ENCODE data around the gene C16orf96.

Gene C16orf96

DNA sequence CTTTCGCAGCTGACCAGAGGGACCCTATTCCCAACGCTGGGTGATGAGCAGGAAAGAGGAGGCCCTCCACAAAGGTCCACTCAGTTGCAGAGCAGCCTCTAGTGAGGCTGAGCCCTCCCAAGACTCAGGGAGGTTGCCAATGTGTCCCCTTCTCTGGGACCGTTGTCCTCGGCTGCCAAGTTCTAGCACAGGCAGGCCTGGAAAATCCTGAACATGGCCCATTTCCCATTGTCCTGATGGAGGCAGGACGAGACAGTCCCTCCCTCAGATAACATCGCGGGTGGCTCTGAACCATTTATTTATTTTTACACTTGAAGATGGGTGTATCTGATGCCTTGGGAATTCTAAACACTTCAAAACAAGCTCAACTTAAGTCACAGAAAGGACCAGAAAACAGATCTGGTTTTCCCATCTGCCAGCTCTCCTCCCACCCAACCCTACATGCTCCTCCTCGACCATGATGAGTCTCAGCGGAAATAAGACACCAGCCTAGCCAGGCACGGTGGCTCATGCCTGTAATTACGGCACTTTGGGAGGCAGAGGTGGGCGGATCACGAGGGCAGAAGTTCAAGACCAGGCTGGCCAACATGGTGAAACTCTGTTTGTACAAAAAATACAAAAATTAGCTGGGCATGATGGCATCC lies 30.4 kb upstream of the C16orf96 start:
- no peak for FAIRE-seq

DNA sequence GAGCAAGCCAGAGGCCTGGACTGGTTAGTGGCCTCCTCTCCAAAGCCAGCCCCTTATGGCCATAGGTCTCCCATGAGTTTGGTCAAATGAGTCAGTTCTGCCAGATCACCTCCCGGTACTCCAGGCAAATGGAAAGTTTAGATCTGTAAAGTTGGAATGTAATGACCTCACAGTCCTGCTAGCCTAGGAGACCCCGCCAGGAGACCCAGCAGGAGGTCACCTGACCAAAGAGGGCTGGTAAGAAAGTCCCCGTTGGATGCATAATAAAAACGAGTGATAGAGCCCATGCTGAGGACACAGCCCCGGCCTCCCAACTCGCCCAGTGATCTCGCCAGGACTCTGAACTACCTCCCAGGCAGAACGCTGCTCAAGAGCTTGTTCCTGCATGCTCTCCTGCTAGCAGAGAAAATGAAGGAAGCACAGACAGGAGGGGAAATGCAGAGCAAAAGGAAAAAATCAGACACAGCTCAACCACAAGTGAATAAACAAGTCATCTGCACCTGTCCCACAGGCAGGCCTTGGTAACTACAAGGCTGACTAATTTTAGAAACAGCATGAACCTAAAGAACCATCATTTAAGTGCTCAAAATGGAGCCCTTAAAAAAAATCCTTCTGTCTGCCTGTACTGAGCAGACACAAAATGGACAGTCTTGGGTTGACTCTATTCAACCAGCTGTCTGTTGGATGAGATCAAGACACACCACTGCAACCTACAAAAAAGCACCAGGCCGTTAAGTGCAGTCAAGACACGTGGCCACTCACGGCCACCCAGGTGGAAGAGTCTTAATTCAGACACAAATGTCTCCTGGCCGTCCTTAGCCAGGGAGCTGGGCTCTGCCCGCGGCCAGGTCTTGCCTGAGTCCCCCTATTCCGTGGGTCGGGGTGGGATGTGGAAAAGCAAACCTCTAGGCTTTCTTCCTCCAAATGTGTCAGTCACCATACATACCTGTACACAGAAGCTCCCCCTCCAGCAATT lies 26.8 kb upstream of the C16orf96 start:
- FAIRE-seq = no peak

DNA sequence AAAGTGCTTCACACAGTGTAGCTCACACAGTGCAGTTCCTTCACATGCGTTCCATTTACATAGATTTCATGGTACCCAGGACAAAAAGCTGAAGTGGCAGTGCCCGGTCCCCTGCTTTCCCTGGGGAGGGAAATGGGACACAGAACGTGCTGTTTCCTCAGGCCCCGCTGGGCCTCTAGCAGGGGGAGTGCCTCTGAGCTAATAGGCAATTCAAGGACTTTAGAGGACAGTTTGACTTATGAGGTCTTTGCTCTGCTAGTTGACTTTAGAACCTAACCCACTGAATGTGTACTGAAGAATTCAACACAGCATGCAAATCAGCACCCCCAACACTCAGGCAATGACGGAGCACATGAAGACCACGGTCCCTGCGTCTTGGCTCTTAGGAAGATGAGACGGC lies 24.3 kb upstream of the C16orf96 start:
- FAIRE-seq = no peak

DNA sequence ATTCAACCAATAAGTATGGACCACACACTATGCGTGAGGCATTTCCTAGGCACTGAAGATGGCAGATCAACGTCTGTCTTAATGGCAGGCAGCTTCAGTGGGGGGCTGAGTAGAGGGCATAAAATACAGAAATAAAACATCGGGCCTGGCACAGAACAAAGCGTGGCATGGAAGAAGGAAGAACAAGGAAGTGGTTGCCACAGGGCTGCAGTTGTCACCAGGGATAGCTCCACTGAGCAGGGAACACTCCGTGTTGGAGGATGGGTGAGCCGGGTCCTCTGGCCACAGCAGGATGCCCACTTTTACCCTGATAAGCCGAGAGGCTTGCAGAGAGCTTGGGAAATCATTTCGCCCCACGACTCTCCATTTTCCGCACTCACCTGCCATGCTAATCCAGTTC lies 23.9 kb upstream of the C16orf96 start:
- FAIRE-seq = no peak

DNA sequence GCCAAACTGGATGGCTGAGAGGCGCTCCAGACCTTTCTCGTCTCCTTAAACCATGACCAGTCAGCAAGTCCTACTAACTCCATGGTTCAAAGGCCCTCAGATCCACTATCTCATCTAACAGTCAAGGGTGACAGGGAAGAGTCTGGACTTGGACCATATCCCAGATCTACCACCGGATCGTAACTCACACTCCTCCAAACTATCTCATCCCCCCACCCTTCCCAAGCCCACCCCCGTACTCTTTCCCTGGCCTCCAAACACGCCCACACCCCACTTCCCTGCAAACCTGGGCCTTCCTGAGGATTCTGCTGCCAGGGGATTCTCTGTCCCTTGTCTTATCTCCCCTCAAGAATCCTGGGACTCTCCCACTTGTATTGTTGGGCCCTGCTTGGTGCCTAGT lies 22.6 kb upstream of the C16orf96 start:
- FAIRE-seq = no peak

DNA sequence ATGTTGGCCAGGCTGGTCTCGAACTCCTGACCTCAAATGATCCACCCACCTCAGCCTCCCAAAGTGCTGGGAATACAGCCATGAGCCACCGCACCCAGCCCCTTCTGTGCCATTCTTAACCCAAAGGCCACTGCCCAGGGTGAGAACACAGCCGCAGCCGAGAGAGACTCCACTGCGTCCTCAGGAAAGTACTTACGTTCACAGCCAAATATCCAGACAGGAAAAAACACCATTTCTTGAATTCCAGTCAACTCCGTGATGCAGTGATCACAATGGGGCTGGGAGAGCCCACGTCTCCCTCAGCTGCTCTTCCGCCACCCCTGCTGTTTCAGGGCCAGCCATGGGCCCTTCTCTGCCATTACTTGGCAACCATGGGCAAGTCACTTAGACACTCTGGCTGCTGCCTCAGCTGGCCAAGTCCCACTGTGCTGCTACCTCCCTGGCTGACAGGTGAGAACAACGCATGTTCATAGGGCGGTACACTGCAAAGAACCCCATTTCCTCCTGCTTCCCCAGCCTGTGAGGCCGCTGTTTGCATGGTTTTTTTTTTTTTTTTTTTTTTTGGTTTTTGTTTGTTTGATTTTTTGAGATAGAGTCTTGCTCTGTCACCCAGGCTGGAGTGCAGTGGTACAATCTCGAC lies 21.9 kb upstream of the C16orf96 start:
- no peak for FAIRE-seq

DNA sequence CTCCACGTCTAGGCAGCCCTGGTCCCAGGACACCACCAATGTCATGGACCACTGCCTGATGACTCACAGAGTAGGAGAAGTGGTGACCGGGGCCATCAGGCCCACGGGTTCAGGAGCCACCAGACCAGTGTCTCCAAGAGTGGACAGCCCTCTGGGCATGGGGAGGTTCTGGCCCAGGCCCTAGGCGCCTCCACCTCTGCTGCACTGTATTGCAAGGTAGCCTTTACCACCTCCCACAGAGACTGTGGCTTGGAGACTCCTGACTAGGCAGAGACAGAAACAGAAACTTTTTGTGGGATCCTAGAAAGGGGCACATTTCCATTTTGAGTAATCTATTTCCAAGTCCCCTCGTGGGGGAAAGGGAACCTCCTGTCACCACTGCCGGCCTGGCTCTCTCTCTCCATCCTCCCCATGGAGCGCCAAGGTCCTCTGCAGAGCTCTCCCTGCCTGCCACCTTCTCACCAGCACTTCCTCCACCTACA lies 20.5 kb upstream of the C16orf96 start:
- no peak for FAIRE-seq

DNA sequence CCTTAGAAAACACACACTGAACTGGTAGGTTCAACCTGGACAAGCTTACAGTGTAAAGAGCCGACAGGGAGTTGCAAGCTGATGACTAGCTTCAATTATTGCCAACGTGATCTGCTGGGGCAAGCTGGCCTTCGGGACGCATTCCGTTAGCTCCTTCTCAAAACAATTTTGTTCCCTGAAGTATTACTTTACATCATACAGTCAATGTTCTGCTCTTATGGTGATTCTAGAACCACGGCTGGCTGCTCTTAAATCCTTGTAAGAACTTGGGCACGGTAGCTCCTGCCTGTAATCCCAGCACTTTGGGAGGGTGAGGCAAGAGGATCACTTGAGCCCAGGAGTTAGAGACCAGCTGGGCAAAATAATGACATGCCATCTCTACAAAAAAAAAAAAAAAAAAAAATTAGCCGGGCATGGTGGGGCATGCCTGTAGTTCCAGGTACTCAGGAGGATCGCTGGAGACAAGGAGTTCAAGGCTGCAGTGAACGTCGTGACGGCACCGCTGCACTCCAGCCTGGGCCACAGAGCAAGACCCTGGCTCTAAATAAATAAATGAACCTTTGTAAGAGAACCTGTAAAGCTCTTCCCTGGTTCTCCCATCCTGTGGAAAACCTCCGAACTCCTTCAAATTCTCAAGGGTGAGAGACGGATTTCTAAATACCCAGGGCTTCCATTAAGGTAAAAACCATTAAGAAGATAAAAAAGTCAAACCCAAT lies 19.6 kb upstream of the C16orf96 start:
- FAIRE-seq = no peak

DNA sequence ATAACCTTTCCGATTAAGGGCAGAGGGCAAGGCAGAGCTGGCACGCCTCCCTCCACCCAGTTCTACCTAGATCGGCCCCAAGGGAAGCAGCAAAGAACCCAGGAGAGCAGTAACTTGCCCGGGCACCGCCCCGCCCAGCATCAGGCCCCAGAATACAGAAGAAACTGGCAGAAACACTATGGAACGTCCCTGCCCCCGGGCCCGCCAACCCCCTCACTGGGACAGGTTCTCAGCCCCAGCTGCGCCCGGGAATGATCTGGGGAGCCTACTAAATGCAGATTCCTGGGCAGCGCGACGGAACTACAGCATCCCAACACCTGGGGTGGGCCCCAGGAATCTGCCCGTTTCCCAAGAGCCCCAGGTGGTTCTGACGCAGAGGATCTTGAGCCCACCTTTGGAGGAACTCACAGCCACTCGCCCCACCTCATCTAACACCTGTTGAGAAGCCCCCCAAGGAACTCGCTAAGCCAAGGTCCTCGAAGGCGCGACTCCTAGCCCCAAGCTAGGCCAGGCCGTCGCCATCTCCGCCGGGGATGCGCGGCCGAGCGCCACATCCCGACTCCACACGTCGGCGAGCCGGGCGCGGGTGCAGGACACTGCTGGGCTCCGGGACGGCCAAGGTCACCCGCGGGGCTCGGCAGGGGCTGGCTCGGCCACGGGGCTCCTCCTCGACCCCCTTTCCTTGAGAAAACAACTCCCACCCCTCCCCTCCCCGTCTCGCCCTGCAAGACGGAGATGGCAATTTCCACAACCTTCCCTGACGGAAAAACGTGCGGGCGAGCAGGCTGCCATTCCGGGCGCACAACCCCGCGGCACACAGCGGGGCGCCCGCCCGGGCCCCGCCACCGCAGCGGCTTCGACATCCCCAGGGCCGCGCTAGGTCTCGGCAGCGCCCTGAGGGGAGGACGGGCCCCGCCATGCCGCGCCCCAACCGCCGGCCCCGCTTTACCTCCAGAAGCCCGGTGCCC lies 18.5 kb upstream of the C16orf96 start:
- no peak for FAIRE-seq

DNA sequence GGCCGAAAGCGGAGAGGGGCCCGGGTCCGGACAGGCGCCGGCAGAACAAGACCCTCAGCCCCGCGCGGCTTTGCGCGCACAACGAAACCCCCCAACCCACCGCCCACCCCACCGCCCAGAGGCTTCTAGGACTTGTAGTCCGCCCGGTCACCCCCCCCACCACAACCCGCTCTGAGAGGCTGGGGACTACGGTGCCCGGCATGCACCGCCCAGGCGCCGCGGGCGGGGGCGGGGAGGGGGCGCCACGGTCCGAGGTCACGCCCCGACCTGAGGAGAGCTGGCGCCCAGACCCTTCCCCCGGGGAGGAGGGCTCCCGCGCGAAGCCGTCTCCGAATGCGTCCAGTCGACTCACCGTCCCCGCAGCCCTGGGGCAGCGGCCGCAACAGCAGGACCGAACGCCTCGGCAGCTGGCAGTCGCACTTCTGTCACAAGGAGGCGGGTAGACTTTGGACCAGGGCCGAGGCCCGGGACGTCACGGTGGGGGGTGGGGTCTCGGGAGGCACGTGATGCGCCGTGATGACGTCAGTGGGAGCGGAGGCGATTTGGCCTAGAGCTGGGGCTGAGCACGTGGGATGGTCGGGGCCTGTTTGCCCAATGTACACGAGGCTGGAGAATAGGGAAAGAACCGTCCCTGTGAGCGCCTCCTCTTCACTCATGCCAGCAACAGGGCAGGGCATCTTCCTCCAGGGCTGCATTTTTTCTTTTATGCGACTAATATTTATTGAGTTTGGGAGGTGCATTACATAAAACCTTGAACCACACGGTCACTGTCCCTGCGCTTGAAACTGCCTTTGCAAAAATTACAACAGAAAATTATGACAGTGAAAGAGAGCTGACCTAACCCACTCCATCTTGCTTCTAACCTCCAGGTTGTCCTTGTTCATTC lies 17.5 kb upstream of the C16orf96 start, which contains the start of gene CDIP1:
CDIP1 (minus strand) TSS at position 424 of the 886 bp plus-strand sequence. CDS start 24,643 bp downstream, outside the sequence.
- FAIRE-seq = peak; percentile 94

DNA sequence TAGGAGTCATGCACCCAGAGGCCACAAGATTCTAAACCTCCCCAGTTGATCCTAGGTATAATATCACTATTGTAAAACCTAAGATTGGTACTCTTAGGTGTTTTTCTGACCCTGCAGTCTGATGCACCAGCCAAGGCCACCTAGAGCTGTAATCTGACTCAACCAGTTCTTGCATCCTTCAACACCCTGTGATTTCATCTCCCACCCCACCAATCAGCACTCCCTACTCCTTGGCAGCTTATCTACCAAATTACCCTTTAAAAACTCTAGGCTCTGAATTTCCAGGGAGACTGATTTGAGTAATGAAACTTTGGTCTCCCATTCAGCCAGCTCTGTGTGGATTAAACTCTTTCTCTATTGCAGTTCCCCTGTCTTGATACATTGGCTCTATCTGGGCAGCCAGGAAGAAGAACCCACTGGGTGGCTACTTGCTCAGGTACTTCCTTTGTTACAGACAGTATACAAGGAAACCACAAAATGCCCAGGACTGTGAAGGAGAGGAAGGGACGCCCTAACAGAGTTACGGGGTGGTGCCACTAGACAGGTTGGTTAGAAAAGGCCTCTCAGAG lies 16.3 kb upstream of the C16orf96 start:
- FAIRE-seq = no peak

DNA sequence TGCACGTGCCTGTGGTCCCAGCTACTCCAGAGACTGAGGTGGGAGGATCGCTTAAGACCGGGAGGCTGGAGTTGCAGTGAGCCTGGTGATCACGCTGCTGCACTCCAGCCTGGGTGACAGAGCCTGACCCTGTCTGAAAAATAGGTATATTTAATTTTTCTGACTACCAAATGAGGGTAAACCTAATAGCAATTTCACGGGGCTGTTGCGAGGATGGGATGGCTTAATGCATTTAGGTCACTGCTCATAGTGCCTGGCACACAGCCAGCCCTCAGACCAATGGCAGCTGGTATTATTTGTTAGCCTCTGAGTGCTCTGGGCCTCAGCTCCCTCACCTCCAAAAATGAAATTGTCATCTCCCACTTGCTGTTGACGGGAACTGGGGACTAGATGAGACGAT lies 11.7 kb upstream of the C16orf96 start:
- no peak for FAIRE-seq

DNA sequence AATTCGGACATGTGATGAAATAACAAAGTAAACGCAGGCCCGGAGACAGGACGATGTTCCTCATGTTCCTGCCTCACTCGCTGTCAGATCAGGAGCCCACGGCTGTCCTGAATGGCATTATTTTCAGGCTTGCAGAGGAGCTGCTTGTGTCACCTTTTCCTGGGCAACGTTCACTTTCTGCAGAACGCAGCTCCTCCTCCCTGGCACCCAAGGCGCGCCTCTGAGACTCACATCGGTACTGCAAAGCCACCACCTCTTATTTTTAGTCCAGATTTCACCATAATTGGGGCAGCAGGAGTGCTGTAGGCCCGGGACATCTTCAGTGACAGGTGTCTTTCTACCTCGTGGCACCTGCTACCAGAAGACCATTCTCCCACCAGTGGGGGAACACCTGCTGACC lies 8.0 kb upstream of the C16orf96 start:
- FAIRE-seq = no peak

DNA sequence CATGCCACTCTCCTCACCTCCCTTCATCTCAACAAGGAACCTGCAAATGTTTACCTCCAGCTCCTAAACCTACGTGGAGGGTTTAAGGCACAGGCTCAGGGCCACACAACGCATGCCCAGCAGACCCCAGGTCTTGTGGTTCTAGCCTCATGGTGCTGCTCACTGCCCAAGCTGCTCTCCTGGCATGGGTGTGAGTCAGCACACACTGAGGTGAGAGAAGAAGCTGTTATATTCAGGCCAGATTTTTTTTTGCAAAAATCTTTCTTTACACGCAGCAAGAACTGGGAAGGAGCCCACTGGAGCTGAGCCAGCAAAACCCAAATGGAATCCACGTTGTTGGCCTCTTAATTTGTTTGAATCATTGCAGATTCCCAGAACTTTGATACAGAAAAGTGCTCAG lies 5.5 kb upstream of the C16orf96 start:
- no peak for FAIRE-seq

DNA sequence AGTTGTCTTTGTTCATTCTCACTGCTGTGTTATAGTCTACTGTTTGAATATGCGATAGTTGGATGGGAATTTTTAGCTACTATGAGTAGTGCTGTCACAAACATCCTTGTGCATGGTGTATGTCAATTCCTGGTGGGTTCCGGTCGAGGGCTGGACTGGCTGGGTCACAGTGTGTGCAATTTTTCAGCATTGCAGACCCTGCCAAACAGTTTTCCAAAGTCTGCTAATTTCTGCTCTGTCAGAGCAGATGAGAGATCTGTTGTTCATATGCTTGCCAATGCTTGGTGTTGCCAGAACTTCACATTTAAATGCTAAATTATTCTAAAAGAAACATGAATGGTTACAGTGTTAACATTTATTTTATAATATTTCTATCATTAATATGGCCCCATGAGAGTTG lies 3.6 kb upstream of the C16orf96 start:
- FAIRE-seq = no peak

DNA sequence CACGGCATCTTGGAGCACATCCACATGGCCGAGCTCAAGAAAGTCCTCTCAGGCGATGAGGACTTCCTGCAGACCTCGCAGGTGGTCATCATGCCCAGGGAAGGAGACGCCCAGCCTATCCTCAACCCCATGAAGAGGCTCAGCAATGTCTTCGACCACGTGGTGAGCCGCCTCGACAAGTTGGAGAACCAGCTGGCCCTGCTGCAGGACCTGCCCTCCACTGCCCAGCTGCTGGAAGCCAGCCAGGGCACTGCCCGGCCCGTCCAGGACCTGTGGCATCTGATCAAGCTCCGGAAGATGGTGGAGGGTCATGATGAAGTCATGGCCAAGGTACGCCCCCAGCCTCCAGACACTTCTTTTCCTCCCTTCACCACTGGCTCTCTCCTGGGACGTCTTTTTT lies 440 bp downstream of the C16orf96 start:
- no peak for FAIRE-seq

DNA sequence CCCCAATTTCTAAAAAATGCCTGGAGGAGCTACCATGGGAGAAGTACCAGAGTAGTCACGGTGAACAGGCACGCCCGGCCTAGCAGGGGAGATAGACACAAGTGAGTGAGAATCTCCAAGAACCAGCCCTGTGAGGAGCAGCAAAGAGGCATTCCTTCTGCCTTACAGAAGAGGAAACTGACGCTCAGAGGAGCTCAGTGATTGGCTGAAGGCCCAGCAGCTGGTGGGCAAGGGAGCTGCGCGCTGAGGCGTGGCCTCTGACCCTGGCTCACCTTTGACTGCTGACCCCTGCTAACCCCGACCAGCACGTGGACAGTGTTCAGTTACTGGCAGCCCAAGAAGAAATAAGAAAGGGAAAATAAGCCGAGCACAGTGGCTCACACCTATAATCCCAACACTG lies 1.8 kb downstream of the C16orf96 start:
- no peak for FAIRE-seq

DNA sequence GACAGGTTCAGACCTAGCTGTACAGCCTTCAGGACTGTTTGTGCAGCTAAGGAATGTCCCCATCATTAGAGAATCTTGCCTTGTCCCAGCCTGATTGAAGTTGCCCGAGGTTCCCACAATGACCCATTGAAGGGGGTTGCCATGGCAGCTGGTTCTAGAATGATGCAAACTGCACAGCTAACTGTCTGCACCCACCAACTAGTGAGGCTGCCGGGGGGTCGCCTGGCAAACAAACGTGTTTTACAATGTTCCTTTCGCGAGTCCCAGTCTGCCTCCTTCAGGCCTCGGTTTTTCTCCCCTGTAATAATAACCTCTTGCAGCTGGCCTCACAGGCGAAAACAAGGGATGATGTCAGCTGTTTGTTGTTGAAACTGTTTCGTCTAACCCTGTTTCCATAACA lies 5.5 kb downstream of the C16orf96 start:
- no peak for FAIRE-seq

DNA sequence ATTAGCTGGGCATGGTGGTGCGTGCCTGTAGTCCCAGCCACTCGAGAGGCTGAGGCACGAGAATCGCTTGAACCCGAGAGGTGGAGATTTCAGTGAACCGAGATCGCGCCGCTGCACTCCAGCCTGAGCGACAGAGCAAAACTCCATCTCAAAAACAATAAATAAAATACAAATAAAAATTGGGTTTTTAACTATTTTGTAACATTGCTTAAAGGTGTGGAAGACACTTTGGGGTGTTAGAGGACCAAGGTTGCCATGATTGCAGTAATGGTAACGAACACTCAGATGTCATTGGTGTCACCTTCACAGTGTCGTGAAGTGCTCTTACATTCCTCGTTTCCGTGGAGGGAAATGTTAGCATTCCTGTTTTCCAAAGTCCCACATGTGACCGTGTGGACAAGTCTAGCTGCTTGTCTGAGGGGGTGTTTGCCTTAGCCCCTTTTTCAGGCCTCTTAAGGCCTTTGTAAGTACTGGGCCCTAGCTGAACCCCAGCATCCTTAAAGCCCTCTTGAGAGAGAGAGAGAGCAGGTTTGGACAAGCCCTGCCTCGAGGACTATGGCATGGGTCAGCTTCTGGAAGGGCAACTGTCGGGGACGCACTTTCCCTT lies 8.6 kb downstream of the C16orf96 start:
- no peak for FAIRE-seq

DNA sequence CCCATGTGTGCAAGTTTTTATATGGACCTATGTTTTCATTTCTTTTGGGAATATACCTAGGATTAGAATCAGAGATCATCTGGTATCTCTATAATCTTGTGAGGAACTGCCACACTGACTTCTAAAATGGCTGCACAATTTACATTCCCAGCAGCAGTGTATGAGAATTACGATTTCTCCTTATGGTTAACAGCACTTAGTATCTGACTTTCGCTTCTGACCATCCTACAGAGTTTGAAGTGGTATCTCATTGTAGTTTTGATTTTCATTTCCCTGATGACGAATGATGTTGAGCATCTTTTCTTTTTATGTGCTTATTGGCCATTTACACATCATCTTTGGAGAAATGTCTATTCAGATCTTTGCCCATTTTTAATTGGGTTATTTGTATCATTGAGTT lies 10.0 kb downstream of the C16orf96 start:
- FAIRE-seq = no peak
